ENCODE data around the gene OR10G3. TPM values are rescaled to one million over a fixed set of nuclear protein-coding genes. Genes with fewer than 3 reads are reported as not detected.
A peak's percentile ranks its signal among the peaks of the same experiment; 100 is the strongest.

OR10G3 gene
- total and polyA plus RNA-seq, 2 of the 13 experiments (the other 11 are each of a cell fraction or from before 2014, with no cell fraction given): not detected

GRCh38 chr14:21557084-21557901, 22.6 kb downstream of the OR10G3 start (continued):
- TF ChIP-seq ZHX1 (CRISPR knock-in tag; IDR thresholded peaks at IDR 0.05; ENCODE audit: low read depth): 0 out of 2 replicates have a peak, but pooled peaks have one; percentile 40
- TF ChIP-seq KDM2A (CRISPR knock-in tag; IDR thresholded peaks at IDR 0.05; ENCODE audit: borderline replicate concordance, low read depth): 0 out of 2 replicates have a peak, but pooled peaks have one; percentile 15
- no peak for TF ChIP-seq TCF12 (IDR thresholded peaks at IDR 0.05)
- no peak for TF ChIP-seq TCF12 (CRISPR knock-in tag; IDR thresholded peaks at IDR 0.05)
- TF ChIP-seq ZNF607 (CRISPR knock-in tag; IDR thresholded peaks at IDR 0.05; ENCODE audit: borderline replicate concordance): no peak
- no peak for TF ChIP-seq HOXD1 (CRISPR knock-in tag; IDR thresholded peaks at IDR 0.05)
- TF ChIP-seq CEBPB (IDR thresholded peaks at IDR 0.05; ENCODE audit: borderline replicate concordance, low read depth, low read length): no peak
- peak; percentile 70; the same call in 1 of the 2 replicates for TF ChIP-seq KDM6A (CRISPR knock-in tag; IDR thresholded peaks at IDR 0.05; ENCODE audit: low read depth)
- TF ChIP-seq HHEX (CRISPR knock-in tag; IDR thresholded peaks at IDR 0.05): peak; percentile 17; the same call in 1 of the 2 replicates
- no peak for TF ChIP-seq KDM1A (CRISPR knock-in tag; IDR thresholded peaks at IDR 0.05)
- TF ChIP-seq ZBTB37 (CRISPR knock-in tag; IDR thresholded peaks at IDR 0.05): no peak
- TF ChIP-seq LCORL (IDR thresholded peaks at IDR 0.05): peak; percentile 77
- TF ChIP-seq LCORL (CRISPR knock-in tag; IDR thresholded peaks at IDR 0.05): peak; percentile 91
- TF ChIP-seq XRCC5 (optimal IDR thresholded peaks at IDR 0.05; ENCODE audit: low read length): peak; percentile 41
- TF ChIP-seq RFX5 (IDR thresholded peaks at IDR 0.05; ENCODE audit: low read depth, low read length): peak; percentile 8; the same call in 1 of the 2 replicates
- no peak for TF ChIP-seq FOXP1 (IDR thresholded peaks at IDR 0.05)
- peak; percentile 28; the same call in 1 of the 2 replicates for TF ChIP-seq FOXP1 (CRISPR knock-in tag; IDR thresholded peaks at IDR 0.05)
- TF ChIP-seq SYNCRIP (IDR thresholded peaks at IDR 0.05; ENCODE audit: insufficient read depth, low read depth, low read length): no peak
- TF ChIP-seq CBX5 (CRISPR knock-in tag; IDR thresholded peaks at IDR 0.05; ENCODE audit: borderline replicate concordance): peak; percentile 16; the same call in 1 of the 2 replicates
- peak; percentile 83 for TF ChIP-seq RFX3 (CRISPR knock-in tag; IDR thresholded peaks at IDR 0.05)
- TF ChIP-seq ZNF264 (CRISPR knock-in tag; IDR thresholded peaks at IDR 0.05): peak; percentile 51; the same call in 1 of the 2 replicates
- peak; percentile 16; the same call in 1 of the 2 replicates for TF ChIP-seq ZNF512B (CRISPR knock-in tag; IDR thresholded peaks at IDR 0.05; ENCODE audit: borderline replicate concordance)
- TF ChIP-seq ZNF614 (CRISPR knock-in tag; IDR thresholded peaks at IDR 0.05; ENCODE audit: borderline replicate concordance): 0 out of 2 replicates have a peak, but pooled peaks have one; percentile 59
- no peak for TF ChIP-seq ZNF747 (CRISPR knock-in tag; IDR thresholded peaks at IDR 0.05; ENCODE audit: borderline replicate concordance)
- TF ChIP-seq NR2F6 (IDR thresholded peaks at IDR 0.05): peak; percentile 90
- TF ChIP-seq NR2F6 (CRISPR knock-in tag; IDR thresholded peaks at IDR 0.05): peak; percentile 88
- TF ChIP-seq GATAD2A (CRISPR knock-in tag; IDR thresholded peaks at IDR 0.05): peak; percentile 77

Measured in HepG2 (cell line).